Kidney (tissue), 14 donors: ENCODE data around the gene TTLL13. TPM values are rescaled to one million over a fixed set of nuclear protein-coding genes. Genes with fewer than 3 reads are reported as not detected.
"Not testable (repeated sequence)": the region's sequence is repeated elsewhere in the genome, so short reads cannot be mapped to it uniquely, and the experiment has no call there.

Experiments used
- DNase-seq, 5 donors: peaks; one replicate each; pipeline ENCODE4 v3.0.0-alpha.2; 2013 to 2020
- FAIRE-seq: peaks from 2 replicates; lab custom pipeline; 2012; peaks lifted over from hg19 to GRCh38; lab: Jason Lieb, UNC
- H3K27ac ChIP-seq, 2 donors: one replicate each; pipeline ENCODE4 v1.7.0; 2013; ENCODE audit warnings: low read depth in 2 of 2, low read length in 2 of 2, inconsistent platforms in 1 of 2
- H3K27me3 ChIP-seq: one replicate; pipeline ENCODE4 v1.7.1; 2013; ENCODE audit warnings: low read length, inconsistent platforms; ENCODE audit not compliant: control insufficient read depth, insufficient read depth
- H3K36me3 ChIP-seq, 3 donors: one replicate each; pipeline versions ENCODE4 v1.7.0 to v1.7.1; 2013; ENCODE audit warnings: low read length in 3 of 3, control low read depth in 1 of 3, inconsistent platforms in 1 of 3; ENCODE audit not compliant: insufficient read depth in 3 of 3, control insufficient read depth in 2 of 3
- H3K4me1 ChIP-seq, 3 donors: one replicate each; pipeline versions ENCODE4 v1.7.0 to v1.7.1; 2013; ENCODE audit warnings: low read length in 3 of 3, inconsistent platforms in 1 of 3, low read depth in 1 of 3; ENCODE audit not compliant: control insufficient read depth in 2 of 3, insufficient read depth in 2 of 3
- H3K4me3 ChIP-seq, 3 donors: one replicate each; pipeline versions ENCODE4 v1.7.0 to v1.8.1; 2013; ENCODE audit warnings: low read length in 3 of 3, control low read depth in 1 of 3, inconsistent platforms in 1 of 3
- H3K9ac ChIP-seq, 3 donors: one replicate each; pipeline versions ENCODE4 v1.7.0 to v1.7.1; 2013; ENCODE audit warnings: low read length in 3 of 3, control low read depth in 1 of 3, inconsistent platforms in 1 of 3
- H3K9me3 ChIP-seq, 3 donors: one replicate each; pipeline versions ENCODE4 v1.7.0 to v1.7.1; 2013; ENCODE audit warnings: low read length in 3 of 3, control low read depth in 1 of 3, inconsistent platforms in 1 of 3; ENCODE audit not compliant: control insufficient read depth in 2 of 3, insufficient read depth in 1 of 3
- CTCF ChIP-seq: IDR thresholded peaks from 3 replicates; pipeline ENCODE4 v1.5.1; 2012; ENCODE audit warnings: mild to moderate bottlenecking, moderate library complexity, borderline replicate concordance; ENCODE audit not compliant: insufficient read depth; ENCODE audit errors: extremely low read depth
- intact Hi-C: fragments of 100-400 bp; cut with DNase I; formaldehyde crosslinking; loops from one replicate; pipeline ENCODE4 v1.11.1; 2022
- polyA plus RNA-seq: library from polyadenylated mRNA; stranded (reverse); fragments of 350-450 nt; fragmentation: Illumina TruSeq; extraction: RNeasy Lipid Tissue Mini Kit (QIAGEN cat#74804); gene quantifications from one replicate; pipeline ENCODE4 v1.2.3, GENCODE V29; 2014; ENCODE audit warnings: low read depth, low replicate concordance; ENCODE audit not compliant: insufficient read depth
- total RNA-seq: library from RNA; stranded (reverse); fragmentation: NEBNext Ultra II Directional; extraction: Animal tissue kit (Norgen Biotek cat#: 25700); gene quantifications from one replicate; pipeline ENCODE4 v1.2.1, GENCODE V29; 2021
- donor health status: control.
- donor health status: control.
- donor health status: control.
- donor health status: control.
- donor health status: control.
- donor health status: DM: yes; HTN: yes; CAD: no.
- donor health status: Normal renal cell carcinoma (clear cell type).

Gene TTLL13
- total and polyA plus RNA-seq, 2 donors from 2014 or later: 0.54 to 0.88 TPM

GRCh38 chr15:90271459-90272166 lies 22.3 kb downstream of the TTLL13 start:
- H3K4me1 ChIP-seq: peaks cover 0 to 15% (median 6%) of the 10 kb centered on the region in 3 donors
- H3K36me3 ChIP-seq: peaks cover 2 to 25% (median 9%) of the 10 kb centered on the region in 3 donors
- no peaks in the 10 kb centered on the region for H3K9me3 ChIP-seq
- FAIRE-seq: no peak
- no peak overlapping the region for H3K4me3 ChIP-seq
- TF ChIP-seq CTCF: no peak
- H3K27ac ChIP-seq: no peak overlapping the region
- no peak overlapping the region for H3K9ac ChIP-seq
- DNase-seq: no peak
- no peaks in the 10 kb centered on the region for H3K27me3 ChIP-seq
- intact Hi-C loops: no loop called here

- H3K36me3 ChIP-seq, H3K27ac ChIP-seq, DNase-seq, H3K4me1 ChIP-seq, FAIRE-seq, intact Hi-C loops, H3K4me3 ChIP-seq, H3K9ac ChIP-seq, H3K27me3 ChIP-seq, H3K9me3 ChIP-seq: not testable (repeated sequence)
Measured at GRCh38 chr15:90278467-90278866, 29.1 kb downstream of the TTLL13 start.

- H3K27me3 ChIP-seq, H3K9ac ChIP-seq, H3K4me3 ChIP-seq, DNase-seq, H3K27ac ChIP-seq, H3K9me3 ChIP-seq, FAIRE-seq, H3K4me1 ChIP-seq, H3K36me3 ChIP-seq, intact Hi-C loops: not testable (repeated sequence)
Measured at GRCh38 chr15:90280743-90281142, 31.4 kb downstream of the TTLL13 start.

- intact Hi-C loops, DNase-seq, FAIRE-seq: not testable (repeated sequence)
Measured at GRCh38 chr15:90281637-90282036, 32.3 kb downstream of the TTLL13 start.

GRCh38 chr15:90286678-90287077 lies 37.3 kb downstream of the TTLL13 start:
- intact Hi-C loops: no loop called here
- DNase-seq: peak in 2 of 5 donors; percentile 22 to 54
- H3K4me3 ChIP-seq: no peak overlapping the region
- no peaks in the 10 kb centered on the region for H3K9me3 ChIP-seq
- no peaks in the 10 kb centered on the region for H3K36me3 ChIP-seq
- H3K4me1 ChIP-seq: no peaks in the 10 kb centered on the region
- no peak overlapping the region for H3K9ac ChIP-seq
- no peaks in the 10 kb centered on the region for H3K27me3 ChIP-seq
- FAIRE-seq: no peak
- peak; percentile 31 for TF ChIP-seq CTCF
- H3K27ac ChIP-seq: no peak overlapping the region

More at GRCh38 chr15:90281637-90282036, 32.3 kb downstream of the TTLL13 start:
- not testable (repeated sequence) for H3K27me3 ChIP-seq, H3K4me1 ChIP-seq, H3K4me3 ChIP-seq, H3K36me3 ChIP-seq, H3K27ac ChIP-seq, H3K9ac ChIP-seq, H3K9me3 ChIP-seq
